GM12878 (cell line): ENCODE measurements around the gene NUP155. TPM values are rescaled to one million over a fixed set of nuclear protein-coding genes. Genes with fewer than 3 reads are reported as not detected.

ENCODE experiments used
- CBX3 ChIP-seq: fragments of 200-600 bp; sonication (generic); IDR thresholded peaks from 2 replicates; pipeline ENCODE4 v1.6.1; 2016; ENCODE audit warnings: low read depth, borderline replicate concordance
- CHD1 ChIP-seq: IDR thresholded peaks from 2 replicates; pipeline ENCODE4 v1.6.1; 2012; ENCODE audit warnings: low read depth, low read length, improper control_type of control experiment
- CTCF ChIP-seq, 3 experiments: IDR thresholded peaks in 2 of 3; conservative IDR thresholded peaks in 1 of 3; 2 replicates each; pipeline ENCODE4 v1.5.1; 2011; ENCODE audit warnings: low read depth in 3 of 3, low read length in 3 of 3, mild to moderate bottlenecking in 3 of 3, control low read depth in 2 of 3, moderate library complexity in 2 of 3, inconsistent platforms in 1 of 3, mixed read lengths in 1 of 3; ENCODE audit not compliant: control insufficient read depth in 2 of 3, insufficient read depth in 1 of 3; ENCODE audit errors: extremely low read depth in 1 of 3
- E2F4 ChIP-seq: IDR thresholded peaks from 2 replicates; pipeline ENCODE4 v1.6.1; 2012; ENCODE audit warnings: low read depth, low read length, improper control_type of control experiment
- FOS ChIP-seq: IDR thresholded peaks from 3 replicates; pipeline ENCODE4 v1.6.1; 2011; ENCODE audit warnings: borderline replicate concordance; ENCODE audit not compliant: insufficient read length; ENCODE audit errors: extremely low read depth
- HDAC6 ChIP-seq: fragments of 200-600 bp; sonication (generic); IDR thresholded peaks from one replicate; pipeline ENCODE4 v1.8.0; 2017; ENCODE audit warnings: antibody characterized with exemption; ENCODE audit not compliant: unreplicated experiment
- IKZF1 ChIP-seq: fragments of 450-650 bp; conservative IDR thresholded peaks from 2 replicates; pipeline ENCODE4 v1.6.1; 2017; ENCODE audit warnings: antibody characterized with exemption, mild to moderate bottlenecking
- MXI1 ChIP-seq: fragments of 150-350 bp; IDR thresholded peaks from 2 replicates; pipeline ENCODE4 v1.6.1; 2011; ENCODE audit warnings: low read depth, mild to moderate bottlenecking, inconsistent platforms, low read length, improper control_type of control experiment
- NFYA ChIP-seq: IDR thresholded peaks from 2 replicates; pipeline ENCODE4 v1.6.1; 2011; ENCODE audit warnings: low read depth, mild to moderate bottlenecking, low read length, improper control_type of control experiment, borderline replicate concordance
- NR2F1 ChIP-seq: fragments of 450-650 bp; conservative IDR thresholded peaks from 2 replicates; pipeline ENCODE4 v1.6.1; 2017; ENCODE audit warnings: mild to moderate bottlenecking
- PML ChIP-seq: IDR thresholded peaks from 2 replicates; pipeline ENCODE4 v1.6.1; 2012; ENCODE audit warnings: low read length, inconsistent platforms
- SMAD1 ChIP-seq: fragments of 450-650 bp; IDR thresholded peaks from 2 replicates; pipeline ENCODE4 v1.6.1; 2018; ENCODE audit warnings: mild to moderate bottlenecking, low read depth; ENCODE audit not compliant: partially characterized antibody
- SMC3 ChIP-seq: IDR thresholded peaks from 2 replicates; pipeline ENCODE4 v1.6.1; 2011; ENCODE audit warnings: low read length, improper control_type of control experiment, borderline replicate concordance
- TAF1 ChIP-seq: IDR thresholded peaks from 2 replicates; pipeline ENCODE4 v1.6.1; 2011; ENCODE audit warnings: mild to moderate bottlenecking, low read depth, low read length, borderline replicate concordance
- polyA plus RNA-seq, 11 experiments: library from polyadenylated mRNA; depleted of rRNA in 4 of 11; unstranded in 6 of 11; stranded (reverse) in 5 of 11; fragments of >200 nt; fragmentation: Nextera tagmentation in 4 of 11; fragmentation: Illumina TruSeq in 1 of 11; extraction: Ambion mirVana in 4 of 11; extraction: Trizol in 1 of 11; gene quantifications; 1 replicate in 1 of 11; 2 replicates in 10 of 11; pipeline versions ENCODE4 v1.2.1 to v1.2.3, GENCODE V29; 2011 to 2016; ENCODE audit warnings: inconsistent platforms in 2 of 11, missing spikeins in 2 of 11, low read depth in 1 of 11
- total RNA-seq, 4 experiments: library from RNA; depleted of rRNA in 3 of 4; stranded (reverse); fragments of >200 nt in 3 of 4; fragmentation: Illumina TruSeq in 1 of 4; extraction: Trizol in 1 of 4; gene quantifications; 2 replicates each; pipeline versions ENCODE4 v1.2.1 to v1.2.3, GENCODE V29; 2013 to 2021
- TF ChIP-seq, protein P1 (sequence below): fragments of 150-350 bp; IDR thresholded peaks from 2 replicates; pipeline ENCODE4 v1.6.1; 2014; ENCODE audit warnings: mild to moderate bottlenecking, low read depth, low read length
- TF ChIP-seq, protein P2 (sequence below): fragments of 450-650 bp; IDR thresholded peaks from 2 replicates; pipeline ENCODE4 v1.6.1; 2016; ENCODE audit warnings: mild to moderate bottlenecking, moderate library complexity, borderline replicate concordance
- TF ChIP-seq, protein P3 (sequence below): fragments of 450-650 bp; conservative IDR thresholded peaks from 2 replicates; pipeline ENCODE4 v1.6.1; 2017; ENCODE audit warnings: mild to moderate bottlenecking, moderate library complexity

NUP155 gene
- total and polyA plus RNA-seq, 10 of the 15 experiments (the other 5 are each of a cell fraction or from before 2014, with no cell fraction given): 15.9 to 58.6 (median 37.1) TPM

- TF ChIP-seq SMAD1: no peak
- no peak for TF ChIP-seq CBX3
- TF ChIP-seq NFYA: no peak
- TF ChIP-seq IKZF1: peak; percentile 72
- TF ChIP-seq HDAC6: peak; percentile 42
- no peak for TF ChIP-seq MXI1
- no peak for TF ChIP-seq CHD1
- TF ChIP-seq, protein P1, sequence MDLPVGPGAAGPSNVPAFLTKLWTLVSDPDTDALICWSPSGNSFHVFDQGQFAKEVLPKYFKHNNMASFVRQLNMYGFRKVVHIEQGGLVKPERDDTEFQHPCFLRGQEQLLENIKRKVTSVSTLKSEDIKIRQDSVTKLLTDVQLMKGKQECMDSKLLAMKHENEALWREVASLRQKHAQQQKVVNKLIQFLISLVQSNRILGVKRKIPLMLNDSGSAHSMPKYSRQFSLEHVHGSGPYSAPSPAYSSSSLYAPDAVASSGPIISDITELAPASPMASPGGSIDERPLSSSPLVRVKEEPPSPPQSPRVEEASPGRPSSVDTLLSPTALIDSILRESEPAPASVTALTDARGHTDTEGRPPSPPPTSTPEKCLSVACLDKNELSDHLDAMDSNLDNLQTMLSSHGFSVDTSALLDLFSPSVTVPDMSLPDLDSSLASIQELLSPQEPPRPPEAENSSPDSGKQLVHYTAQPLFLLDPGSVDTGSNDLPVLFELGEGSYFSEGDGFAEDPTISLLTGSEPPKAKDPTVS: no peak
- no peak for TF ChIP-seq E2F4
- 0 out of 2 replicates have a peak, but pooled peaks have one; percentile 35 for TF ChIP-seq PML
- peak; percentile 86 for TF ChIP-seq NR2F1
- TF ChIP-seq, protein P2, sequence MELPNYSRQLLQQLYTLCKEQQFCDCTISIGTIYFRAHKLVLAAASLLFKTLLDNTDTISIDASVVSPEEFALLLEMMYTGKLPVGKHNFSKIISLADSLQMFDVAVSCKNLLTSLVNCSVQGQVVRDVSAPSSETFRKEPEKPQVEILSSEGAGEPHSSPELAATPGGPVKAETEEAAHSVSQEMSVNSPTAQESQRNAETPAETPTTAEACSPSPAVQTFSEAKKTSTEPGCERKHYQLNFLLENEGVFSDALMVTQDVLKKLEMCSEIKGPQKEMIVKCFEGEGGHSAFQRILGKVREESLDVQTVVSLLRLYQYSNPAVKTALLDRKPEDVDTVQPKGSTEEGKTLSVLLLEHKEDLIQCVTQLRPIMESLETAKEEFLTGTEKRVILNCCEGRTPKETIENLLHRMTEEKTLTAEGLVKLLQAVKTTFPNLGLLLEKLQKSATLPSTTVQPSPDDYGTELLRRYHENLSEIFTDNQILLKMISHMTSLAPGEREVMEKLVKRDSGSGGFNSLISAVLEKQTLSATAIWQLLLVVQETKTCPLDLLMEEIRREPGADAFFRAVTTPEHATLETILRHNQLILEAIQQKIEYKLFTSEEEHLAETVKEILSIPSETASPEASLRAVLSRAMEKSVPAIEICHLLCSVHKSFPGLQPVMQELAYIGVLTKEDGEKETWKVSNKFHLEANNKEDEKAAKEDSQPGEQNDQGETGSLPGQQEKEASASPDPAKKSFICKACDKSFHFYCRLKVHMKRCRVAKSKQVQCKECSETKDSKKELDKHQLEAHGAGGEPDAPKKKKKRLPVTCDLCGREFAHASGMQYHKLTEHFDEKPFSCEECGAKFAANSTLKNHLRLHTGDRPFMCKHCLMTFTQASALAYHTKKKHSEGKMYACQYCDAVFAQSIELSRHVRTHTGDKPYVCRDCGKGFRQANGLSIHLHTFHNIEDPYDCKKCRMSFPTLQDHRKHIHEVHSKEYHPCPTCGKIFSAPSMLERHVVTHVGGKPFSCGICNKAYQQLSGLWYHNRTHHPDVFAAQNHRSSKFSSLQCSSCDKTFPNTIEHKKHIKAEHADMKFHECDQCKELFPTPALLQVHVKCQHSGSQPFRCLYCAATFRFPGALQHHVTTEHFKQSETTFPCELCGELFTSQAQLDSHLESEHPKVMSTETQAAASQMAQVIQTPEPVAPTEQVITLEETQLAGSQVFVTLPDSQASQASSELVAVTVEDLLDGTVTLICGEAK: 0 out of 2 replicates have a peak, but pooled peaks have one; percentile 5
- TF ChIP-seq, protein P3, sequence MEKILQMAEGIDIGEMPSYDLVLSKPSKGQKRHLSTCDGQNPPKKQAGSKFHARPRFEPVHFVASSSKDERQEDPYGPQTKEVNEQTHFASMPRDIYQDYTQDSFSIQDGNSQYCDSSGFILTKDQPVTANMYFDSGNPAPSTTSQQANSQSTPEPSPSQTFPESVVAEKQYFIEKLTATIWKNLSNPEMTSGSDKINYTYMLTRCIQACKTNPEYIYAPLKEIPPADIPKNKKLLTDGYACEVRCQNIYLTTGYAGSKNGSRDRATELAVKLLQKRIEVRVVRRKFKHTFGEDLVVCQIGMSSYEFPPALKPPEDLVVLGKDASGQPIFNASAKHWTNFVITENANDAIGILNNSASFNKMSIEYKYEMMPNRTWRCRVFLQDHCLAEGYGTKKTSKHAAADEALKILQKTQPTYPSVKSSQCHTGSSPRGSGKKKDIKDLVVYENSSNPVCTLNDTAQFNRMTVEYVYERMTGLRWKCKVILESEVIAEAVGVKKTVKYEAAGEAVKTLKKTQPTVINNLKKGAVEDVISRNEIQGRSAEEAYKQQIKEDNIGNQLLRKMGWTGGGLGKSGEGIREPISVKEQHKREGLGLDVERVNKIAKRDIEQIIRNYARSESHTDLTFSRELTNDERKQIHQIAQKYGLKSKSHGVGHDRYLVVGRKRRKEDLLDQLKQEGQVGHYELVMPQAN: peak; percentile 74
- TF ChIP-seq FOS: no peak
- TF ChIP-seq CTCF (IDR thresholded peaks at IDR 0.05 in 2 of 3, conservative IDR thresholded peaks at IDR 0.05 in 1 of 3; ENCODE audit: control insufficient read depth in 2 of 3, extremely low read depth in 1 of 3, insufficient read depth in 1 of 3, low read depth in 3 of 3, low read length in 3 of 3): peak in 1 of 3 experiments; percentile 19; a peak in 1 of 6 replicates
- no peak for TF ChIP-seq SMC3
- TF ChIP-seq TAF1: peak; percentile 46; the same call in 1 of the 2 replicates
These were observed 121.7 kb downstream of the NUP155 start, which contains the start of gene CPLANE1 (continued) for GRCh38 chr5:37248970-37249814.
